Left forelimb (tissue), 1 donor: ENCODE data around the gene LARP6.
"Not testable (repeated sequence)": the region's sequence is repeated elsewhere in the genome, so short reads cannot be mapped to it uniquely, and the experiment has no call there.

Experiments used
- DNase-seq: peaks from one replicate; pipeline ENCODE4 v3.0.0-alpha.2; 2018; ENCODE audit warnings: low spot score

LARP6 gene

GRCh38 chr15:70858614-70859321 is 4.8 kb upstream of the LARP6 start:
- DNase-seq, result not testable (repeated sequence)

GRCh38 chr15:70857562-70858285 is 3.8 kb upstream of the LARP6 start:
- no peak for DNase-seq

- peak; percentile 74 for DNase-seq
Measured at GRCh38 chr15:70856884-70857561, 3.1 kb upstream of the LARP6 start.

GRCh38 chr15:70856177-70856883 is 2.4 kb upstream of the LARP6 start:
- DNase-seq, result no peak

- DNase-seq, result no peak
Measured at GRCh38 chr15:70855764-70856163, 1.8 kb upstream of the LARP6 start.

GRCh38 chr15:70854666-70854976 is 664 bp upstream of the LARP6 start:
- DNase-seq, result no peak

- DNase-seq, result peak; percentile 73
Measured at GRCh38 chr15:70853318-70853972, 512 bp downstream of the LARP6 start.

- no peak for DNase-seq
Measured at GRCh38 chr15:70852501-70853317, 1.2 kb downstream of the LARP6 start.

- no peak for DNase-seq
Measured at GRCh38 chr15:70851889-70852288, 2.1 kb downstream of the LARP6 start.

- no peak for DNase-seq
Measured at GRCh38 chr15:70845602-70846360, 8.2 kb downstream of the LARP6 start.

GRCh38 chr15:70837476-70837875 is 16.5 kb downstream of the LARP6 start:
- no peak for DNase-seq

GRCh38 chr15:70835841-70836240 is 18.1 kb downstream of the LARP6 start:
- no peak for DNase-seq

GRCh38 chr15:70835415-70835814 is 18.5 kb downstream of the LARP6 start:
- no peak for DNase-seq

- no peak for DNase-seq
Measured at GRCh38 chr15:70834999-70835398, 19.0 kb downstream of the LARP6 start.

- peak; percentile 74 for DNase-seq
Measured at GRCh38 chr15:70833861-70834765, 19.8 kb downstream of the LARP6 start.

GRCh38 chr15:70833422-70833821 is 20.5 kb downstream of the LARP6 start:
- no peak for DNase-seq

GRCh38 chr15:70832176-70832575 is 21.8 kb downstream of the LARP6 start:
- no peak for DNase-seq

GRCh38 chr15:70831094-70831911 is 22.7 kb downstream of the LARP6 start:
- no peak for DNase-seq
